ENCODE data around the gene IPO8.

IPO8 gene

GRCh38 chr12:30631740-30632139 lies 63.9 kb downstream of the IPO8 start:
- Histone ChIP-seq H3K36me3 (ENCODE audit: insufficient read depth, low read length) (peaks cover 58% of the 10 kb centered on the region), H3K27ac (ENCODE audit: low read depth, low read length, poor library complexity, severe bottlenecking) (no peak overlapping the region)
- TF ChIP-seq EZH2 (IDR thresholded peaks at IDR 0.05; ENCODE audit: borderline replicate concordance, low read length), result no peak
- TF ChIP-seq, protein P1, sequence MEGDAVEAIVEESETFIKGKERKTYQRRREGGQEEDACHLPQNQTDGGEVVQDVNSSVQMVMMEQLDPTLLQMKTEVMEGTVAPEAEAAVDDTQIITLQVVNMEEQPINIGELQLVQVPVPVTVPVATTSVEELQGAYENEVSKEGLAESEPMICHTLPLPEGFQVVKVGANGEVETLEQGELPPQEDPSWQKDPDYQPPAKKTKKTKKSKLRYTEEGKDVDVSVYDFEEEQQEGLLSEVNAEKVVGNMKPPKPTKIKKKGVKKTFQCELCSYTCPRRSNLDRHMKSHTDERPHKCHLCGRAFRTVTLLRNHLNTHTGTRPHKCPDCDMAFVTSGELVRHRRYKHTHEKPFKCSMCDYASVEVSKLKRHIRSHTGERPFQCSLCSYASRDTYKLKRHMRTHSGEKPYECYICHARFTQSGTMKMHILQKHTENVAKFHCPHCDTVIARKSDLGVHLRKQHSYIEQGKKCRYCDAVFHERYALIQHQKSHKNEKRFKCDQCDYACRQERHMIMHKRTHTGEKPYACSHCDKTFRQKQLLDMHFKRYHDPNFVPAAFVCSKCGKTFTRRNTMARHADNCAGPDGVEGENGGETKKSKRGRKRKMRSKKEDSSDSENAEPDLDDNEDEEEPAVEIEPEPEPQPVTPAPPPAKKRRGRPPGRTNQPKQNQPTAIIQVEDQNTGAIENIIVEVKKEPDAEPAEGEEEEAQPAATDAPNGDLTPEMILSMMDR (IDR thresholded peaks at IDR 0.05; ENCODE audit: low read length), result no peak

GRCh38 chr12:30630979-30631285 lies 64.7 kb downstream of the IPO8 start:
- H3K9ac ChIP-seq (ENCODE audit: low read length), result no peak overlapping the region
- H3K4me3 ChIP-seq (ENCODE audit: low read depth, low read length, poor library complexity, severe bottlenecking), result no peak overlapping the region
- H3K27me3 ChIP-seq (ENCODE audit: insufficient read depth, low read length), result no peaks in the 10 kb centered on the region
- H3K4me2 ChIP-seq (ENCODE audit: low read length), result no peak overlapping the region
- H4K20me1 ChIP-seq (ENCODE audit: insufficient read depth, low read length), result no peaks in the 10 kb centered on the region
- TF ChIP-seq, protein P1 (IDR thresholded peaks at IDR 0.05; ENCODE audit: low read length), result no peak
- TF ChIP-seq EZH2 (IDR thresholded peaks at IDR 0.05; ENCODE audit: borderline replicate concordance, low read length), result no peak
- peaks cover 49% of the 10 kb centered on the region for H3K36me3 ChIP-seq (ENCODE audit: insufficient read depth, low read length)
- H3F3A ChIP-seq (ENCODE audit: insufficient read depth, low read length), result no peaks in the 10 kb centered on the region
- H3K9me2 ChIP-seq (ENCODE audit: low read depth, low read length), result no peaks in the 10 kb centered on the region
- no peaks in the 10 kb centered on the region for H3K9me3 ChIP-seq (ENCODE audit: low read length)
- no peak overlapping the region for H3K27ac ChIP-seq (ENCODE audit: low read depth, low read length, poor library complexity, severe bottlenecking)
- H3K4me1 ChIP-seq (ENCODE audit: insufficient read depth, low read length, severe bottlenecking), result no peaks in the 10 kb centered on the region
- no peak overlapping the region for H2AFZ ChIP-seq (ENCODE audit: low read length)
- no peaks in the 10 kb centered on the region for H3K79me2 ChIP-seq (ENCODE audit: insufficient read depth, low read length)

More at GRCh38 chr12:30631740-30632139, 63.9 kb downstream of the IPO8 start:
- Histone ChIP-seq H2AFZ (ENCODE audit: low read length) (no peak overlapping the region), H3K27me3 (ENCODE audit: insufficient read depth, low read length) (no peaks in the 10 kb centered on the region), H3K9ac (ENCODE audit: low read length) (no peak overlapping the region), H3K4me2 (ENCODE audit: low read length) (no peak overlapping the region), H4K20me1 (ENCODE audit: insufficient read depth, low read length) (no peaks in the 10 kb centered on the region), H3F3A (ENCODE audit: insufficient read depth, low read length) (no peaks in the 10 kb centered on the region), H3K9me2 (ENCODE audit: low read depth, low read length) (no peaks in the 10 kb centered on the region), H3K9me3 (ENCODE audit: low read length) (no peaks in the 10 kb centered on the region), H3K79me2 (ENCODE audit: insufficient read depth, low read length) (no peaks in the 10 kb centered on the region), H3K4me1 (ENCODE audit: insufficient read depth, low read length, severe bottlenecking) (no peaks in the 10 kb centered on the region), H3K4me3 (ENCODE audit: low read depth, low read length, poor library complexity, severe bottlenecking) (no peak overlapping the region)

- no peak for TF ChIP-seq EZH2 (IDR thresholded peaks at IDR 0.05; ENCODE audit: borderline replicate concordance, low read length)
- TF ChIP-seq, protein P1 (IDR thresholded peaks at IDR 0.05; ENCODE audit: low read length), result no peak
- peaks cover 43% of the 10 kb centered on the region for H3K36me3 ChIP-seq (ENCODE audit: insufficient read depth, low read length)
- no peaks in the 10 kb centered on the region for H4K20me1 ChIP-seq (ENCODE audit: insufficient read depth, low read length)
- no peaks in the 10 kb centered on the region for H3F3A ChIP-seq (ENCODE audit: insufficient read depth, low read length)
- H3K79me2 ChIP-seq (ENCODE audit: insufficient read depth, low read length), result no peaks in the 10 kb centered on the region
- no peak overlapping the region for H3K9ac ChIP-seq (ENCODE audit: low read length)
- no peak overlapping the region for H3K4me3 ChIP-seq (ENCODE audit: low read depth, low read length, poor library complexity, severe bottlenecking)
- no peaks in the 10 kb centered on the region for H3K9me2 ChIP-seq (ENCODE audit: low read depth, low read length)
- no peak overlapping the region for H3K4me2 ChIP-seq (ENCODE audit: low read length)
- H2AFZ ChIP-seq (ENCODE audit: low read length), result no peak overlapping the region
- H3K27ac ChIP-seq (ENCODE audit: low read depth, low read length, poor library complexity, severe bottlenecking), result no peak overlapping the region
- no peaks in the 10 kb centered on the region for H3K9me3 ChIP-seq (ENCODE audit: low read length)
- no peaks in the 10 kb centered on the region for H3K27me3 ChIP-seq (ENCODE audit: insufficient read depth, low read length)
- H3K4me1 ChIP-seq (ENCODE audit: insufficient read depth, low read length, severe bottlenecking), result no peaks in the 10 kb centered on the region
These were observed 65.3 kb downstream of the IPO8 start for GRCh38 chr12:30630076-30630978.
